ENCODE data around the gene KCNE2. TPM values are rescaled to one million over a fixed set of nuclear protein-coding genes. Genes with fewer than 3 reads are reported as not detected.

Gene KCNE2
- polyA plus RNA-seq, 1 donor (not counting 4 experiments of a cell fraction or from before 2014, with no cell fraction given) = not detected

DNA sequence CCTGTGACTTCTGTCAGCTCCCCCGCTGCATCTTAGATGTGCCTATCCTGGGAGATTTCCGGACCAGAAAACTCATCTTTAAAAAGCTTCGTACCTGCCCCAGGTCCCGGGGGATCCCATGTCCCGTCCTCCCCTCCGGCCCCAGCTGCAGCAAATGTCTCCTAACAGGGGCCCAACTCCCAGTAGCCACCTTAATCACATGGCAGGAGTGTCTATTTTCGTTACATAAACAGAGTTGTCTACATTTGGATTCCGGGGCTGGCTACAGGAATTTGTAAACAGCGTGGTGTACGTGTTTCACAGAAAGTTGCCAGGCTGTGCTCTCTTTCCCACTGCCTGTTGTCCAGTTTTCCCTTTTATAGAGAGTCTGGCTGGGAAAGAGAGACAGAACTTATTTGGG lies 17.9 kb upstream of the KCNE2 start:
- H3K9ac ChIP-seq (ENCODE audit: control insufficient read depth, extremely low read depth, insufficient read depth, low read length) = no peak overlapping the region
- H2AFZ ChIP-seq (ENCODE audit: control insufficient read depth, low read length) = no peak overlapping the region
- H3K4me2 ChIP-seq (ENCODE audit: control insufficient read depth, extremely low read depth, insufficient read depth, low read depth, low read length) = no peak overlapping the region
- H3K27me3 ChIP-seq (ENCODE audit: control insufficient read depth, extremely low read depth, insufficient read depth, low read length) = peaks cover 6% of the 10 kb centered on the region
- FAIRE-seq (no peak), DNase-seq (ENCODE audit: low read depth, low spot score) (no peak)
- no peaks in the 10 kb centered on the region for H3K9me3 ChIP-seq (ENCODE audit: control insufficient read depth, low read depth, low read length)
- dilution Hi-C loops (cut with MboI; ENCODE audit: extremely low pct_ligation_motif_present, low sequenced_read_pairs) = no loop called here
- H3K79me2 ChIP-seq (ENCODE audit: control insufficient read depth, insufficient read depth, low read length) = no peaks in the 10 kb centered on the region
- no peak overlapping the region for H3K4me3 ChIP-seq (ENCODE audit: control insufficient read depth in 2 of 3, extremely low read depth in 1 of 3, insufficient read depth in 2 of 3, low read depth in 1 of 3, low read length in 3 of 3)
- H3K9me1 ChIP-seq (ENCODE audit: control insufficient read depth, extremely low read depth, insufficient read depth, low read length) = no peaks in the 10 kb centered on the region
- no peak overlapping the region for H3K27ac ChIP-seq (ENCODE audit: control insufficient read depth, insufficient read depth, low read length)
- no peaks in the 10 kb centered on the region for H3K4me1 ChIP-seq (ENCODE audit: control insufficient read depth, extremely low read depth, insufficient read depth, low read length)
- H3K36me3 ChIP-seq (ENCODE audit: control insufficient read depth in 2 of 2, extremely low read depth in 1 of 2, insufficient read depth in 2 of 2, low read length in 2 of 2) = no peaks in the 10 kb centered on the region
- TF ChIP-seq EZH2 (IDR thresholded peaks at IDR 0.05; ENCODE audit: low read length) = no peak
- TF ChIP-seq, protein P1, sequence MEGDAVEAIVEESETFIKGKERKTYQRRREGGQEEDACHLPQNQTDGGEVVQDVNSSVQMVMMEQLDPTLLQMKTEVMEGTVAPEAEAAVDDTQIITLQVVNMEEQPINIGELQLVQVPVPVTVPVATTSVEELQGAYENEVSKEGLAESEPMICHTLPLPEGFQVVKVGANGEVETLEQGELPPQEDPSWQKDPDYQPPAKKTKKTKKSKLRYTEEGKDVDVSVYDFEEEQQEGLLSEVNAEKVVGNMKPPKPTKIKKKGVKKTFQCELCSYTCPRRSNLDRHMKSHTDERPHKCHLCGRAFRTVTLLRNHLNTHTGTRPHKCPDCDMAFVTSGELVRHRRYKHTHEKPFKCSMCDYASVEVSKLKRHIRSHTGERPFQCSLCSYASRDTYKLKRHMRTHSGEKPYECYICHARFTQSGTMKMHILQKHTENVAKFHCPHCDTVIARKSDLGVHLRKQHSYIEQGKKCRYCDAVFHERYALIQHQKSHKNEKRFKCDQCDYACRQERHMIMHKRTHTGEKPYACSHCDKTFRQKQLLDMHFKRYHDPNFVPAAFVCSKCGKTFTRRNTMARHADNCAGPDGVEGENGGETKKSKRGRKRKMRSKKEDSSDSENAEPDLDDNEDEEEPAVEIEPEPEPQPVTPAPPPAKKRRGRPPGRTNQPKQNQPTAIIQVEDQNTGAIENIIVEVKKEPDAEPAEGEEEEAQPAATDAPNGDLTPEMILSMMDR (optimal IDR thresholded peaks at IDR 0.05 in 1 of 3, IDR thresholded peaks at IDR 0.05 in 1 of 3, conservative IDR thresholded peaks at IDR 0.05 in 1 of 3; ENCODE audit: extremely low read depth in 1 of 3, insufficient read depth in 2 of 3, low read length in 3 of 3) = no peak
- no peaks in the 10 kb centered on the region for H4K20me1 ChIP-seq (ENCODE audit: control insufficient read depth, extremely low read depth, insufficient read depth, low read length)

DNA sequence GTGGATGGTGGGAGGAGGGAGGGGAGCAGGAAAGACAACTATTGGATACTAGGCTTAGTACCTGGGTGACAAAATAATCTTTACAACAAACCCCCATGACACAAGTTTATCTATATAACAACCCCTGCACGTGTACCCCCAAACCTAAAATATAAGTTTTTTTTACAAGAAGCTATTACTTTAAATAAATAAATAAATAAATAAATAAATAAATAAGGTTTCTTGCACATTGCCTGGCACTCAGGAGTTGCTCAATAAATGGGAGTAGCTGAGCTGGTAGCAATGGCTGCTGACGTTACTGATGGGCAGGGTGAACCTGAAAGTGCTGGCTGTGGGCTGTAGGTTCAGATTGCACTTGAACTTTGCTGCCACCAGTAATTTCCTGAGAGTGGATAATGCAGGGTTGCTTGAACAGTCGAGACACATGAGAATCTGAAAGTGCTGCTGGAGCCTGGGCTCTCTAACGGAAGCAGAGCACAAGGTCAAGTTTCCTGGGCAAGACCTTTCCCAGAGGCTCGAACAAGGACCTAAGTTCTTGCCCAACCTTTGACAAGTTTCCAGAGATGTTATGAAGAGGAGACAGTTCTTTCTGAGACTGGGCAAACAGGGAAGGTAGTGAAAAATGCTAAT lies 14.8 kb upstream of the KCNE2 start:
- Histone ChIP-seq H2AFZ (ENCODE audit: control insufficient read depth, low read length) (no peak overlapping the region), H4K20me1 (ENCODE audit: control insufficient read depth, extremely low read depth, insufficient read depth, low read length) (no peaks in the 10 kb centered on the region), H3K4me2 (ENCODE audit: control insufficient read depth, extremely low read depth, insufficient read depth, low read depth, low read length) (no peak overlapping the region), H3K9ac (ENCODE audit: control insufficient read depth, extremely low read depth, insufficient read depth, low read length) (no peak overlapping the region), H3K9me3 (ENCODE audit: control insufficient read depth, low read depth, low read length) (no peaks in the 10 kb centered on the region), H3K27me3 (ENCODE audit: control insufficient read depth, extremely low read depth, insufficient read depth, low read length) (peaks cover 10% of the 10 kb centered on the region), H3K27ac (ENCODE audit: control insufficient read depth, insufficient read depth, low read length) (no peak overlapping the region), H3K9me1 (ENCODE audit: control insufficient read depth, extremely low read depth, insufficient read depth, low read length) (no peaks in the 10 kb centered on the region), H3K4me3 (ENCODE audit: control insufficient read depth in 2 of 3, extremely low read depth in 1 of 3, insufficient read depth in 2 of 3, low read depth in 1 of 3, low read length in 3 of 3) (no peak overlapping the region), H3K36me3 (ENCODE audit: control insufficient read depth in 2 of 2, extremely low read depth in 1 of 2, insufficient read depth in 2 of 2, low read length in 2 of 2) (no peaks in the 10 kb centered on the region), H3K4me1 (ENCODE audit: control insufficient read depth, extremely low read depth, insufficient read depth, low read length) (no peaks in the 10 kb centered on the region), H3K79me2 (ENCODE audit: control insufficient read depth, insufficient read depth, low read length) (no peaks in the 10 kb centered on the region)
- DNase-seq (ENCODE audit: low read depth, low spot score) (no peak), FAIRE-seq (no peak)
- dilution Hi-C loops (cut with MboI; ENCODE audit: extremely low pct_ligation_motif_present, low sequenced_read_pairs) = no loop called here
- TF ChIP-seq, protein P1 (optimal IDR thresholded peaks at IDR 0.05 in 1 of 3, IDR thresholded peaks at IDR 0.05 in 1 of 3, conservative IDR thresholded peaks at IDR 0.05 in 1 of 3; ENCODE audit: extremely low read depth in 1 of 3, insufficient read depth in 2 of 3, low read length in 3 of 3) = no peak
- no peak for TF ChIP-seq EZH2 (IDR thresholded peaks at IDR 0.05; ENCODE audit: low read length)

All from keratinocyte (primary cell).